Ishikawa (cell line): ENCODE measurements around the gene RBFOX1.

ENCODE experiments used
- CEBPB ChIP-seq: IDR thresholded peaks from 2 replicates; pipeline ENCODE4 v1.6.1; 2012
- CREB1 ChIP-seq: IDR thresholded peaks from 2 replicates; pipeline ENCODE4 v1.6.1; 2012; ENCODE audit warnings: low read depth
- EGR1 ChIP-seq: IDR thresholded peaks from 2 replicates; pipeline ENCODE4 v1.6.1; 2012
- EP300 ChIP-seq: IDR thresholded peaks from 2 replicates; pipeline ENCODE4 v1.6.1; 2012; ENCODE audit warnings: borderline replicate concordance
- FOXM1 ChIP-seq: IDR thresholded peaks from 2 replicates; pipeline ENCODE4 v1.6.1; 2012; ENCODE audit warnings: low read depth, borderline replicate concordance
- NFIC ChIP-seq: IDR thresholded peaks from 2 replicates; pipeline ENCODE4 v1.6.1; 2012
- RAD21 ChIP-seq: IDR thresholded peaks from 2 replicates; pipeline ENCODE4 v1.6.1; 2012; ENCODE audit warnings: low read depth
- TAF1 ChIP-seq: IDR thresholded peaks from 2 replicates; pipeline ENCODE4 v1.6.1; 2012; ENCODE audit warnings: low read depth, mild to moderate bottlenecking
- TCF12 ChIP-seq: IDR thresholded peaks from 2 replicates; pipeline ENCODE4 v1.6.1; 2012; ENCODE audit warnings: low read depth
- TEAD4 ChIP-seq: IDR thresholded peaks from 2 replicates; pipeline ENCODE4 v1.6.1; 2012
- YY1 ChIP-seq: IDR thresholded peaks from 2 replicates; pipeline ENCODE4 v1.6.1; 2012; ENCODE audit warnings: low read depth
- ZBTB7A ChIP-seq: IDR thresholded peaks from 2 replicates; pipeline ENCODE4 v1.6.1; 2012; ENCODE audit warnings: low read depth
- TF ChIP-seq, protein P1 (sequence below): IDR thresholded peaks from 2 replicates; pipeline ENCODE4 v1.6.1; 2012
- TF ChIP-seq, protein P2 (sequence below): IDR thresholded peaks from 2 replicates; pipeline ENCODE4 v1.6.1; 2012
- TF ChIP-seq, protein P3 (sequence below): IDR thresholded peaks from 2 replicates; pipeline ENCODE4 v1.6.1; 2012; ENCODE audit warnings: low read depth, mild to moderate bottlenecking

The RBFOX1 gene

DNA sequence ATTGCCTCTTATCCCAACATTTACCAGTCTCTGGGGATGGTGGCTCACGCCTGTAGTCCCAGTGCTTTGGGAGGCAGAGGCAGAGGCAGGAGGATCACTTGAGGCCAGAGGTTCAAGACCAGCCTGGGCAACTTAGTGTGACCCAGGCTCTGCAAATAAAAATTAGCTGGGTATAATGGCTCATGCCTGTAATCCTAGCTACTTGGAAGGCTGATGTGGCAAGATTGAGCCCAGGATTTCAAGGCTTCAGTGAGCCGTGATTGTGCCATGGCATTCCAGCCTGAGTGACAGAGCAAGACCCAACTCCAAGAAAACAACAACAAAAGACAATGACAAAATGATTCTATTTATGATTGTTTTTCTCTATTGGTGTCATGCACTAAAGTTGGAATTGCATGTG, 244.9 kb downstream of the RBFOX1 start:
- TF ChIP-seq ZBTB7A (no peak), YY1 (no peak), NFIC (no peak), EP300 (no peak), RAD21 (no peak)
- TF ChIP-seq, protein P1, sequence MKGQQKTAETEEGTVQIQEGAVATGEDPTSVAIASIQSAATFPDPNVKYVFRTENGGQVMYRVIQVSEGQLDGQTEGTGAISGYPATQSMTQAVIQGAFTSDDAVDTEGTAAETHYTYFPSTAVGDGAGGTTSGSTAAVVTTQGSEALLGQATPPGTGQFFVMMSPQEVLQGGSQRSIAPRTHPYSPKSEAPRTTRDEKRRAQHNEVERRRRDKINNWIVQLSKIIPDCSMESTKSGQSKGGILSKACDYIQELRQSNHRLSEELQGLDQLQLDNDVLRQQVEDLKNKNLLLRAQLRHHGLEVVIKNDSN: no peak
- TF ChIP-seq, protein P2, sequence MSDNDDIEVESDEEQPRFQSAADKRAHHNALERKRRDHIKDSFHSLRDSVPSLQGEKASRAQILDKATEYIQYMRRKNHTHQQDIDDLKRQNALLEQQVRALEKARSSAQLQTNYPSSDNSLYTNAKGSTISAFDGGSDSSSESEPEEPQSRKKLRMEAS: no peak

DNA sequence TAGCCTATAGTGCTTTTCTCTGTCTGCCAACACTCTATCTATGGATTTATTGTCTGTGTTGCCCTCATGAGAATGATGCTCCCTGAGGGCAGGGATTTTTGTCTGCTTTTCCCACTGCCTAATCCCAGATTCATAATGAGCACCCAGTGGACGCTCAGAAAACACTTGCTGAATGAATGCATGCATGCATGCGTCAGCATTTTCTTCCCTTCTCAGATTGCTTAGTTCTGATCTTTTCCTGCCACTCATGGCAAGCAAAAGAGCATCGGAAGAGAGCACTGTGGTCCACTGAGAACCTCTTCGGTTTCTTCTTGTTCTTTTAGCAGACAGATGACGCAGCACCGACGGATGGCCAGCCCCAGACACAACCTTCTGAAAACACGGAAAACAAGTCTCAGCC, 246.8 kb downstream of the RBFOX1 start:
- TF ChIP-seq, protein P3, sequence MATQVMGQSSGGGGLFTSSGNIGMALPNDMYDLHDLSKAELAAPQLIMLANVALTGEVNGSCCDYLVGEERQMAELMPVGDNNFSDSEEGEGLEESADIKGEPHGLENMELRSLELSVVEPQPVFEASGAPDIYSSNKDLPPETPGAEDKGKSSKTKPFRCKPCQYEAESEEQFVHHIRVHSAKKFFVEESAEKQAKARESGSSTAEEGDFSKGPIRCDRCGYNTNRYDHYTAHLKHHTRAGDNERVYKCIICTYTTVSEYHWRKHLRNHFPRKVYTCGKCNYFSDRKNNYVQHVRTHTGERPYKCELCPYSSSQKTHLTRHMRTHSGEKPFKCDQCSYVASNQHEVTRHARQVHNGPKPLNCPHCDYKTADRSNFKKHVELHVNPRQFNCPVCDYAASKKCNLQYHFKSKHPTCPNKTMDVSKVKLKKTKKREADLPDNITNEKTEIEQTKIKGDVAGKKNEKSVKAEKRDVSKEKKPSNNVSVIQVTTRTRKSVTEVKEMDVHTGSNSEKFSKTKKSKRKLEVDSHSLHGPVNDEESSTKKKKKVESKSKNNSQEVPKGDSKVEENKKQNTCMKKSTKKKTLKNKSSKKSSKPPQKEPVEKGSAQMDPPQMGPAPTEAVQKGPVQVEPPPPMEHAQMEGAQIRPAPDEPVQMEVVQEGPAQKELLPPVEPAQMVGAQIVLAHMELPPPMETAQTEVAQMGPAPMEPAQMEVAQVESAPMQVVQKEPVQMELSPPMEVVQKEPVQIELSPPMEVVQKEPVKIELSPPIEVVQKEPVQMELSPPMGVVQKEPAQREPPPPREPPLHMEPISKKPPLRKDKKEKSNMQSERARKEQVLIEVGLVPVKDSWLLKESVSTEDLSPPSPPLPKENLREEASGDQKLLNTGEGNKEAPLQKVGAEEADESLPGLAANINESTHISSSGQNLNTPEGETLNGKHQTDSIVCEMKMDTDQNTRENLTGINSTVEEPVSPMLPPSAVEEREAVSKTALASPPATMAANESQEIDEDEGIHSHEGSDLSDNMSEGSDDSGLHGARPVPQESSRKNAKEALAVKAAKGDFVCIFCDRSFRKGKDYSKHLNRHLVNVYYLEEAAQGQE: no peak
- TF ChIP-seq TCF12 (no peak), FOXM1 (no peak), YY1 (no peak), EGR1 (no peak), EP300 (no peak), NFIC (no peak), CEBPB (no peak)

DNA sequence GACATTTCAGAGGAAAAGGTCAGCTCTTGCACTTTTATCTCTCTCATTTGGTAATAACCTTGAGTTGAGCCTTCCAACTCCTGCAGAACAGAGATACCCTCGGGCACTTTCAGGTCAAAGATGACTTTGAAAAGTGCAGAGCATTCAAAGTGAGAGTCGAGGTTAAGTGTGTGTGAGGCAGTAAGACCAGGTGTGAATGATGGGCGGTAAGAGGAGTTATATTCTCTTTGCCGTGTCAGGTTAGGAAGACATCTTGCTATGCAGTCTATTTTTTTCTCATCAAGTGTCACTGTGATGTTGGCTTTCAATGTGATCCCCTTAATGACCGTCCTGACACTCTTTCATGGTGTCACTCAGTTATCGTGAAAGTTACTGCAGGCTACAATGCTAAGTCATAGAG, 248.5 kb downstream of the RBFOX1 start:
- TF ChIP-seq FOXM1 (no peak), ZBTB7A (no peak), TAF1 (no peak), EGR1 (no peak)
- TF ChIP-seq, protein P1: no peak

DNA sequence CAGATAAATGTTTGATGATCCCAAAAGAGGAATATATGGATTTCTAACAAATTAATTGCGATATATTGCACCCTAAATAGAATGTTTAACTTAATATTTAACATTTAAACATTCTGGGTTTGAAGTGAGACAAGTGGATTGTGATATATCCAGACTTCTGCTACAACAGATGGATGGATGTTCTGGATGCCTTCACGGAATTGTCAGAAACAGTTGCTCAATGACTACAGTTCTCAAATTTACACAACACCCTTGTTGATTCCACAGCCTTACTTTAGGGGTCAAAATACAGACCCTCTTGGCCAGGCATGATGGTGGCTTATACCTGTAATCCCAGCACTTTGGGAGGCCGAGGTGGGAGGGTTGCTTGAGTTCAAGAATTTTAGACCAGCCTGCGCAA, 250.8 kb downstream of the RBFOX1 start:
- TF ChIP-seq FOXM1: no peak
- no peak for TF ChIP-seq CEBPB
- TF ChIP-seq CREB1: no peak
- no peak for TF ChIP-seq EP300
- TF ChIP-seq, protein P2: no peak
- TF ChIP-seq TAF1: no peak
- TF ChIP-seq TCF12: no peak
- TF ChIP-seq YY1: no peak
- TF ChIP-seq NFIC: no peak

DNA sequence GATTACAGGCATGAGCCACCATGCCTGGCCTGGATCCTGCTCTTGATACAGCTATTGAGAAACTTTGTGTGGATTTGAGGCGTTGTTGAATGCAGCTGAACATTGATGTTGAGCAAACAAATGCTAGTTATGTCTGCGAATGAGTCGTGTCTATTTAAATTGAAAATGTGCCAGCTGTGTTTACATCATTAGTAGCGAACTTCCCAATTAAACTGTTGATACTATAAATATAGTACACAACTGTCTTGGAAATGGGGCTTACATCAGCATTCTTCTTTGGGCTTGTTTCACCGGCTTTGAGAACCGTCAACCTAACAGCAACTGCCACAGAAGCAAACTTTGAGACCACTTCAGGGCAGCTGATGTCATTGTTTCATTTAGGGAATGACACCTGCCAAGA, 251.9 kb downstream of the RBFOX1 start:
- TF ChIP-seq EGR1 (no peak), CEBPB (no peak), RAD21 (no peak), CREB1 (no peak), TAF1 (no peak), EP300 (no peak), FOXM1 (no peak), TEAD4 (no peak), YY1 (no peak), TCF12 (no peak)
- TF ChIP-seq, protein P3: no peak
- TF ChIP-seq, protein P2: no peak

DNA sequence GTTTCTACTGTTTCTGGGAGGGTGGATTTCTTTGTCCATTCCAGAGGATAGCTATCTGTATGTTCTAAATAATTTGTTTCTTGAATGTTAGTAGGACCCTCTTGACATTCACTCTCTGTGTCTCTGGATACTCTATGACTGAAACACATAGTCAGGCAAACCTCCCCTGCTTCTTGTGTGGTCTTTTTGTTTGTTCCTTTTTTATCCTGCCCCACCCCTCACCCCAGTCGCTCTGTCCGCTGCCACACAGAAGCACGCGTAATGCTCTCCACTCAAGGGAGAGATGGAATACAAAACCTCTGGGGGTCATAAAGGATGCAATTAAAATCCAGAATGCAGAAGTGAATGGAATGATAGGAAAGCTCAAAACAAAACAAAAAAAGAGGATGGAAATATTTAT, 253.1 kb downstream of the RBFOX1 start:
- TF ChIP-seq TEAD4: no peak
- TF ChIP-seq, protein P3: no peak
- no peak for TF ChIP-seq TCF12
- no peak for TF ChIP-seq EGR1
- TF ChIP-seq CREB1: no peak
- TF ChIP-seq ZBTB7A: no peak
- no peak for TF ChIP-seq TAF1
- TF ChIP-seq YY1: no peak
- TF ChIP-seq NFIC: no peak
